Measurements from ENCODE around the gene CHIC2.

GRCh38 chr4:54004463-54004862 is 59.9 kb downstream of the CHIC2 start:
- TF ChIP-seq POLR2A (IDR thresholded peaks at IDR 0.05) = no peak
- no peak for TF ChIP-seq CTCF (IDR thresholded peaks at IDR 0.05)
